ENCODE data around the gene CMTM6. TPM values are rescaled to one million over a fixed set of nuclear protein-coding genes. Genes with fewer than 3 reads are reported as not detected.

CMTM6 gene
- total and polyA plus RNA-seq, 9 of the 15 experiments (the other 6 are each of a cell fraction or from before 2014, with no cell fraction given): 8.9 to 39.7 (median 19.5) TPM

DNA sequence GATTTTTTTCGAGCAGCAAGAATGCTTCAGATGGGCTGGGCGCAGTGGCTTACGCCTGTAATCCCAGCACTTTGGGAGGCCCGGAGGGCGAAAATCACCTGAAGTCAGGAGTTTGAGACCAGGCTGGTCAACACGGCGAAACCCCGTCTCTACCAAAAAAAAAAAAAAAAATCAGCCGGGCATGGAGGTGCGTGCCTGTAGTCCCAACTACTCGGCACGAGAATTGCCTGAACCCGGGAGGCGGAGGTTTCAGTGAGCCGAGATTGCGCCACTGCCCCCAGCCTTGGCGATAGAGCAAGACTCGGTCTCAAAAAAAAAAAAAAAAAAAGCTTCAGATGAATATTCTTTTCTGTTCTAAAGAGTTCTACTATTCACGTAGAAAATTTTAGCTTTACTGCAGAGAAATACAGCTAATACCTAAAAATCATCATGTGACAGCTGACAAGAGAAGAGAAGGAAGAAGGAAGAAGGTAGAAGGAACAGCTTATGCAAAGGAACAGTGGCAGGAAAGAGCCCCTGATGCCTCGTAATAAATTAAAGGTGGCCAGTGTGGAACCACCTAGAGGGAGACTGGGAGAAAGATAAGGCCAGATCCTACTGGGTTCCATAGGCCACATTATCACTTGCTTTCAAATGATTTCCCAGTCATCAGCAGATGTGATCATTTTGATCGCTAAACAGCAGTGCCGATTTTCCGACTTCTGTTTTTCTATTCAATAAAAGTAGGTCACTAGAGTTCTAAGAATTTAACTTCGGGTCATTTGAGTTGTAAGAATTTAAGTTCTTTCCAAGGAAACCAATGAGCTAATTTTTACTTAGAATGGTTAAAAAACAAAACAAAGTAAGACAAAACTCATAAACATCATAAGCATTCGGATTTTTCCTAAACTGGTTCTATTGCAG lies 1.5 kb downstream of the CMTM6 start (continued):
- TF ChIP-seq SMARCA5 (IDR thresholded peaks at IDR 0.05): 0 out of 2 replicates have a peak, but pooled peaks have one; percentile 12
- TF ChIP-seq TOE1 (IDR thresholded peaks at IDR 0.05; ENCODE audit: borderline replicate concordance): no peak
- no peak for TF ChIP-seq TOE1 (CRISPR knock-in tag; IDR thresholded peaks at IDR 0.05; ENCODE audit: borderline replicate concordance, low read depth)
- TF ChIP-seq E2F3 (CRISPR knock-in tag; IDR thresholded peaks at IDR 0.05): no peak
- TF ChIP-seq TBL1XR1 (IDR thresholded peaks at IDR 0.05; ENCODE audit: low read length in 2 of 2): no peak
- TF ChIP-seq, protein P1, sequence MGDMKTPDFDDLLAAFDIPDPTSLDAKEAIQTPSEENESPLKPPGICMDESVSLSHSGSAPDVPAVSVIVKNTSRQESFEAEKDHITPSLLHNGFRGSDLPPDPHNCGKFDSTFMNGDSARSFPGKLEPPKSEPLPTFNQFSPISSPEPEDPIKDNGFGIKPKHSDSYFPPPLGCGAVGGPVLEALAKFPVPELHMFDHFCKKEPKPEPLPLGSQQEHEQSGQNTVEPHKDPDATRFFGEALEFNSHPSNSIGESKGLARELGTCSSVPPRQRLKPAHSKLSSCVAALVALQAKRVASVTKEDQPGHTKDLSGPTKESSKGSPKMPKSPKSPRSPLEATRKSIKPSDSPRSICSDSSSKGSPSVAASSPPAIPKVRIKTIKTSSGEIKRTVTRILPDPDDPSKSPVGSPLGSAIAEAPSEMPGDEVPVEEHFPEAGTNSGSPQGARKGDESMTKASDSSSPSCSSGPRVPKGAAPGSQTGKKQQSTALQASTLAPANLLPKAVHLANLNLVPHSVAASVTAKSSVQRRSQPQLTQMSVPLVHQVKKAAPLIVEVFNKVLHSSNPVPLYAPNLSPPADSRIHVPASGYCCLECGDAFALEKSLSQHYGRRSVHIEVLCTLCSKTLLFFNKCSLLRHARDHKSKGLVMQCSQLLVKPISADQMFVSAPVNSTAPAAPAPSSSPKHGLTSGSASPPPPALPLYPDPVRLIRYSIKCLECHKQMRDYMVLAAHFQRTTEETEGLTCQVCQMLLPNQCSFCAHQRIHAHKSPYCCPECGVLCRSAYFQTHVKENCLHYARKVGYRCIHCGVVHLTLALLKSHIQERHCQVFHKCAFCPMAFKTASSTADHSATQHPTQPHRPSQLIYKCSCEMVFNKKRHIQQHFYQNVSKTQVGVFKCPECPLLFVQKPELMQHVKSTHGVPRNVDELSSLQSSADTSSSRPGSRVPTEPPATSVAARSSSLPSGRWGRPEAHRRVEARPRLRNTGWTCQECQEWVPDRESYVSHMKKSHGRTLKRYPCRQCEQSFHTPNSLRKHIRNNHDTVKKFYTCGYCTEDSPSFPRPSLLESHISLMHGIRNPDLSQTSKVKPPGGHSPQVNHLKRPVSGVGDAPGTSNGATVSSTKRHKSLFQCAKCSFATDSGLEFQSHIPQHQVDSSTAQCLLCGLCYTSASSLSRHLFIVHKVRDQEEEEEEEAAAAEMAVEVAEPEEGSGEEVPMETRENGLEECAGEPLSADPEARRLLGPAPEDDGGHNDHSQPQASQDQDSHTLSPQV (IDR thresholded peaks at IDR 0.05): no peak
- no peak for TF ChIP-seq CEBPG (CRISPR knock-in tag; IDR thresholded peaks at IDR 0.05)
- TF ChIP-seq CEBPG (tag; conservative IDR thresholded peaks at IDR 0.05 in 1 of 2, IDR thresholded peaks at IDR 0.05 in 1 of 2): peak in 1 of 2 experiments; percentile 80; a peak in 2 of 4 replicates
- peak; percentile 86 for TF ChIP-seq RBM25 (IDR thresholded peaks at IDR 0.05; ENCODE audit: low read depth, low read length, severe bottlenecking)
- TF ChIP-seq NONO (IDR thresholded peaks at IDR 0.05; ENCODE audit: low read depth in 2 of 2, low read length in 1 of 2): no peak
- 0 out of 2 replicates have a peak, but pooled peaks have one; percentile 4 for TF ChIP-seq EGR1 (conservative IDR thresholded peaks at IDR 0.05)
- 0 out of 2 replicates have a peak, but pooled peaks have one; percentile 33 for TF ChIP-seq PHF21A (IDR thresholded peaks at IDR 0.05; ENCODE audit: borderline replicate concordance, low read depth)
- TF ChIP-seq BACH1 (tag; IDR thresholded peaks at IDR 0.05): no peak
- TF ChIP-seq, protein P2, sequence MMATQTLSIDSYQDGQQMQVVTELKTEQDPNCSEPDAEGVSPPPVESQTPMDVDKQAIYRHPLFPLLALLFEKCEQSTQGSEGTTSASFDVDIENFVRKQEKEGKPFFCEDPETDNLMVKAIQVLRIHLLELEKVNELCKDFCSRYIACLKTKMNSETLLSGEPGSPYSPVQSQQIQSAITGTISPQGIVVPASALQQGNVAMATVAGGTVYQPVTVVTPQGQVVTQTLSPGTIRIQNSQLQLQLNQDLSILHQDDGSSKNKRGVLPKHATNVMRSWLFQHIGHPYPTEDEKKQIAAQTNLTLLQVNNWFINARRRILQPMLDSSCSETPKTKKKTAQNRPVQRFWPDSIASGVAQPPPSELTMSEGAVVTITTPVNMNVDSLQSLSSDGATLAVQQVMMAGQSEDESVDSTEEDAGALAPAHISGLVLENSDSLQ (IDR thresholded peaks at IDR 0.05): peak; percentile 42; the same call in 1 of the 2 replicates
- TF ChIP-seq, protein P3, sequence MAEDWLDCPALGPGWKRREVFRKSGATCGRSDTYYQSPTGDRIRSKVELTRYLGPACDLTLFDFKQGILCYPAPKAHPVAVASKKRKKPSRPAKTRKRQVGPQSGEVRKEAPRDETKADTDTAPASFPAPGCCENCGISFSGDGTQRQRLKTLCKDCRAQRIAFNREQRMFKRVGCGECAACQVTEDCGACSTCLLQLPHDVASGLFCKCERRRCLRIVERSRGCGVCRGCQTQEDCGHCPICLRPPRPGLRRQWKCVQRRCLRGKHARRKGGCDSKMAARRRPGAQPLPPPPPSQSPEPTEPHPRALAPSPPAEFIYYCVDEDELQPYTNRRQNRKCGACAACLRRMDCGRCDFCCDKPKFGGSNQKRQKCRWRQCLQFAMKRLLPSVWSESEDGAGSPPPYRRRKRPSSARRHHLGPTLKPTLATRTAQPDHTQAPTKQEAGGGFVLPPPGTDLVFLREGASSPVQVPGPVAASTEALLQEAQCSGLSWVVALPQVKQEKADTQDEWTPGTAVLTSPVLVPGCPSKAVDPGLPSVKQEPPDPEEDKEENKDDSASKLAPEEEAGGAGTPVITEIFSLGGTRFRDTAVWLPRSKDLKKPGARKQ (CRISPR knock-in tag; IDR thresholded peaks at IDR 0.05): no peak
- no peak for TF ChIP-seq ZNF699 (CRISPR knock-in tag; IDR thresholded peaks at IDR 0.05; ENCODE audit: insufficient replicate concordance)

Measured in K562 (cell line).